ENCODE measurements around the gene UBAP2L. TPM values are rescaled to one million over a fixed set of nuclear protein-coding genes. Genes with fewer than 3 reads are reported as not detected.

Gene UBAP2L, protein sequence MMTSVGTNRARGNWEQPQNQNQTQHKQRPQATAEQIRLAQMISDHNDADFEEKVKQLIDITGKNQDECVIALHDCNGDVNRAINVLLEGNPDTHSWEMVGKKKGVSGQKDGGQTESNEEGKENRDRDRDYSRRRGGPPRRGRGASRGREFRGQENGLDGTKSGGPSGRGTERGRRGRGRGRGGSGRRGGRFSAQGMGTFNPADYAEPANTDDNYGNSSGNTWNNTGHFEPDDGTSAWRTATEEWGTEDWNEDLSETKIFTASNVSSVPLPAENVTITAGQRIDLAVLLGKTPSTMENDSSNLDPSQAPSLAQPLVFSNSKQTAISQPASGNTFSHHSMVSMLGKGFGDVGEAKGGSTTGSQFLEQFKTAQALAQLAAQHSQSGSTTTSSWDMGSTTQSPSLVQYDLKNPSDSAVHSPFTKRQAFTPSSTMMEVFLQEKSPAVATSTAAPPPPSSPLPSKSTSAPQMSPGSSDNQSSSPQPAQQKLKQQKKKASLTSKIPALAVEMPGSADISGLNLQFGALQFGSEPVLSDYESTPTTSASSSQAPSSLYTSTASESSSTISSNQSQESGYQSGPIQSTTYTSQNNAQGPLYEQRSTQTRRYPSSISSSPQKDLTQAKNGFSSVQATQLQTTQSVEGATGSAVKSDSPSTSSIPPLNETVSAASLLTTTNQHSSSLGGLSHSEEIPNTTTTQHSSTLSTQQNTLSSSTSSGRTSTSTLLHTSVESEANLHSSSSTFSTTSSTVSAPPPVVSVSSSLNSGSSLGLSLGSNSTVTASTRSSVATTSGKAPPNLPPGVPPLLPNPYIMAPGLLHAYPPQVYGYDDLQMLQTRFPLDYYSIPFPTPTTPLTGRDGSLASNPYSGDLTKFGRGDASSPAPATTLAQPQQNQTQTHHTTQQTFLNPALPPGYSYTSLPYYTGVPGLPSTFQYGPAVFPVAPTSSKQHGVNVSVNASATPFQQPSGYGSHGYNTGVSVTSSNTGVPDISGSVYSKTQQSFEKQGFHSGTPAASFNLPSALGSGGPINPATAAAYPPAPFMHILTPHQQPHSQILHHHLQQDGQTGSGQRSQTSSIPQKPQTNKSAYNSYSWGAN
- total RNA-seq: 74.6 and 74.8 TPM in 2 replicates

DNA sequence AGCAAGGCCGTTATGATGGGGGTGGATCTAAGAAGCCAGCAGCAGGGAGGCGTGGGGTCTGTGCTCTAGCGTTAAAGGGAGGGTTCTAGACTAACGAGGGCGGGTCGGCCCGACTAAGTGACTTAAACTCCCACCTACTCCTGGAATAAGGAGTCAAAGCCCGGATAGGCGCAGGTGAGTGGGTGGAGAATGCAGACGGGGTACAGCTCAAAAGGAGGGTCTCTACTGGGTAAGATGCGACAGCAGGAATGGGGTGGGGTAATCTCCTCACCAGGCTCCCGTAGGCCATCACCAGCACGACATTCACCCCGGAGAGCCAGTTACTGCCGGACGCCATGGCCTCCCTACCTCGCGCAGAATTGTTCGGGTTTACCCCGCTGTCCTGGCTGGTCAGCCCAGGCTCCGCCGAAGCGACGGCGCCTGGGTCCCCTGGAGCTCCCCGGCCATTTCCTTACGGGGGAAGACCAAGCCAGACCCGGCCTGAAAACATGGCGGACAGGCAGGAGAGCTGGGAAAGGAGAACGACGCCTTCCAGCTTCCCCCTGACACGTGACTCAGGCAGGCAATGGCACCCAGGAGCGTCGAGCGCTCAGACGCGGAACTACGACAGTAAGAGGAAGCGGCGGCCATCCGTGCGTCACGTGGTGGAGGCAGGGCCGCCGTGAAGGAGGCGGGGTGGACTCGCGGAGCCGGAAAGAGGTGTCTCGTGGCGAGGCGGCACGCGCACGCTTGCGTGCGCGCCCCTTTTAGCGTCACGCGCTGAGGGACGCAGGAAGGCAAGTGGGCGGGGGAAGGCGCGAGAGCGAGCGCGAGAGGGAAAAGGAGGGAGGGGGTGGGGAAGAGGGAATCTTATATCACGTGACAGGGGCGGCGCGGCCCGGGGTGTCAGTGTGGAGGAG is at the start of gene UBAP2L:
TSS of gene UBAP2L (plus strand) at position 885 of the 899 bp plus-strand sequence. CDS start 4,169 bp downstream, outside the sequence.

DNA sequence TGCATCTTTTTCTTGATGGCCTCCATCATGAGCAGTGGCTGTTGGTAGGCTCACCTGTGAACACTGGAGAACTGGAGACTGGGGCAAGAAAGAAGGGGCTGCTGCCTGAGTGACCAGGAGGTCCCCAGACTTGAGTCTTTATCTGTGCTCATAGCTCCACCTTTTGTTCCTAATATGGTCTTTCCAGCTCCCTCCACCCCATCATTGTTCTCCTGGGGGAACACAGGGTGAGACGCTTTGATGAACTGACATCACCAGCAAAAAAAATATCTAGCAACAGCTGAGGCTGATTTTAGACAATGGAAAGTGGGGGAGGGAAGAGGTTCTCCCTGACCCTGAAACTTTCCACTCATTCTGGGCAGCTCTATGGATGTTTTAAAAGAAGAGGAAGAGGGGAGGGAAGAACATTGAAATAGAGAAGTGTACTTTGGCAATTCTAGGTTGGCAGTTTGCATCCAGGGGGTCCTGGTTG is 28.7 kb upstream of the UBAP2L start, which contains the start of gene TPM3:
TSS of gene TPM3 (minus strand) at position 111 of the 472 bp plus-strand sequence. CDS start at position 29, 82 bp downstream.

DNA sequence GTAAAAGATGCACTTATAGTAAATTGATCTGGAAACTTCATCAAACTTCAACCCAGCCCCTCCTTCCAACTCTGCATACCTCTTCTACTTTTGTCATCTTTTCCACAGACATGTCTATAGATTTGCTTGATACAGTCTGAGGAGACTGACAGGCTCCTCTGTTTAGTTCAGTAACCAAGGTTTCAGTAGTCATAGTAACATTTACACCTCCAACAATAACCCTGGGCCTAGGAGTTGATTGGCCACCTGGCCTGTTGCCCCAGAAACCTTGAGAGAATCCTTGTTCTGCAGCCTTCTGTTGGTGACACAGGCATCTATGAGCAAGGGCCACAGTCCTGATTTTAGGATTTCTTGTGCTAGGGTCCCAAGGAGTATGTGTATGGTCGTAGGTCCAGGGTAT is 14.6 kb upstream of the UBAP2L start, which contains the start of gene CFAP141:
TSS of gene CFAP141 (minus strand) at position 138 of the 400 bp plus-strand sequence. CDS start at position 112, 26 bp downstream.

DNA sequence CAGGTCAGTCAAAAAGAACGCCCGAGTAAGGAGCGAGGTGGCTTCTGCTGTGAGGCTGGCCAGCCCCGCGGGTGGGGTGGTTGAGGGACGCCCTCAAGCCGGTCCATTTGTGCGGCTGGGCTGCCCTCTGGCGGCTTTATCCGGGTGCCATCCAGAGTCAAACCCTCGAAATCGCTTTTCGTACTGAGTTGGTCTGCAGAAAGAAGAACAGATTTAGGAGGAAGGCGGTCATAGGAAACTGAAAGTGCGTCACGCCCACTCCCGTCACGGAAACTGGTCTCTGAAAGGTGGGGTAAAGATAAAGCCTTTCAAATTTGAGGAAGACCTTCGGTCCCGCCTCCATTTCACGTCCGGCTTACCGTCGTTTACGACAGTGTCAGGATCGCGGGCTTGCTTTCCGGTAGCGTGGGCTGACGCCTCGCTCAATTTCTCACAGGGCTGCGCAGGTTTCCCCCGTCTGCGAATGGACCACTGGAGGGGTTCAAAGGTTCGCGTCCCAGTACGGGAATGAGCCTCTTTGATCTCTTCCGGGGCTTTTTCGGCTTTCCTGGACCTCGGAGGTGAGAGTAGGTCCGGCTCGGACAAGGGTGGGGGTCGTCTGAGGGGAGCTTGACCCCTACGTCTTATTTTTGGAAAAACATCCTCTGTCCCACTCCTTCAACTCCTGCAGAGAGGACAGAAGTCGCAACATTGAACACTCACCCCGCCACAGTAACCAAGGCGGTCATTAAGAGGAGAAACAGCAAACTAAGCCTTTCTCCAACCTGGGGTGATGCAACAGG is 51.7 kb downstream of the UBAP2L start, which contains the start of gene HAX1:
TSS of gene HAX1 (plus strand) at position 413 of the 782 bp plus-strand sequence. CDS start at position 508, 95 bp downstream.

Other genes with a start within 250 kb of the UBAP2L start
- 174 and 188 TPM in 2 replicates for gene JTB, start 243.3 kb upstream of the UBAP2L start, total RNA-seq
- 23.3 and 38.2 TPM in 2 replicates for gene RAB13, start 234.6 kb upstream of the UBAP2L start, total RNA-seq
- gene RPS27, start 230.2 kb upstream of the UBAP2L start, total RNA-seq: 1,375 and 1,653 TPM in 2 replicates
- not detected in 2 replicates for gene NUP210L, start 65.9 kb upstream of the UBAP2L start, total RNA-seq
- 114 and 387 TPM in 2 replicates for gene TPM3, start 28.9 kb upstream of the UBAP2L start, total RNA-seq
- gene CFAP141, start 14.6 kb upstream of the UBAP2L start, total RNA-seq: not detected in 2 replicates
- gene HAX1, start 51.7 kb downstream of the UBAP2L start, total RNA-seq: 80.0 and 124 TPM in 2 replicates
- not detected in 2 replicates for gene AQP10, start 100.1 kb downstream of the UBAP2L start, total RNA-seq
- 48.9 and 56.2 TPM in 2 replicates for gene ATP8B2, start 104.6 kb downstream of the UBAP2L start, total RNA-seq
- gene IL6R, start 184.4 kb downstream of the UBAP2L start, total RNA-seq: 6.7 and 36.4 TPM in 2 replicates

All from mesangial cell (primary cell).